HL-60 (cell line): Measurements from ENCODE around the gene SMC3.

Source experiments
- DNase-seq, 2 experiments: peaks; one replicate each; pipeline ENCODE4 v3.0.0-alpha.2; 2010 to 2020; ENCODE audit warnings: low read depth in 1 of 2, low spot score in 1 of 2
- H3K27ac ChIP-seq: fragments of 250-450 bp; sonication (Bioruptor Pico); replicated peaks from 2 replicates; pipeline ENCODE4 v1.5.1; 2020; ENCODE audit warnings: mild to moderate bottlenecking, moderate library complexity
- H3K27me3 ChIP-seq: fragments of 250-450 bp; sonication (Bioruptor Pico); 2 replicates; pipeline ENCODE4 v1.5.1; 2021; ENCODE audit warnings: mild to moderate bottlenecking, moderate library complexity; ENCODE audit not compliant: insufficient read depth, poor library complexity, severe bottlenecking
- H3K4me3 ChIP-seq: replicated peaks from 2 replicates; pipeline ENCODE4 v1.5.1; 2011; ENCODE audit warnings: mild to moderate bottlenecking, control low read depth, low read length; ENCODE audit not compliant: insufficient read depth
- GABPA ChIP-seq: IDR thresholded peaks from 2 replicates; pipeline ENCODE4 v1.6.1; 2012; ENCODE audit warnings: low read depth
- POLR2AphosphoS5 ChIP-seq: IDR thresholded peaks from 2 replicates; pipeline ENCODE4 v1.6.1; 2012; ENCODE audit warnings: low read depth
- SPI1 ChIP-seq: IDR thresholded peaks from 2 replicates; pipeline ENCODE4 v1.6.1; 2012; ENCODE audit warnings: low read depth, mild to moderate bottlenecking, borderline replicate concordance
- TF ChIP-seq, protein P1 (sequence below): IDR thresholded peaks from 2 replicates; pipeline ENCODE4 v1.6.1; 2012; ENCODE audit warnings: low read depth; ENCODE audit not compliant: insufficient replicate concordance
- TF ChIP-seq, protein P2 (sequence below): IDR thresholded peaks from one replicate; pipeline ENCODE4 v1.5.1; 2011; ENCODE audit warnings: low read length, control low read depth, inconsistent platforms; ENCODE audit not compliant: insufficient read depth

SMC3 gene

DNA sequence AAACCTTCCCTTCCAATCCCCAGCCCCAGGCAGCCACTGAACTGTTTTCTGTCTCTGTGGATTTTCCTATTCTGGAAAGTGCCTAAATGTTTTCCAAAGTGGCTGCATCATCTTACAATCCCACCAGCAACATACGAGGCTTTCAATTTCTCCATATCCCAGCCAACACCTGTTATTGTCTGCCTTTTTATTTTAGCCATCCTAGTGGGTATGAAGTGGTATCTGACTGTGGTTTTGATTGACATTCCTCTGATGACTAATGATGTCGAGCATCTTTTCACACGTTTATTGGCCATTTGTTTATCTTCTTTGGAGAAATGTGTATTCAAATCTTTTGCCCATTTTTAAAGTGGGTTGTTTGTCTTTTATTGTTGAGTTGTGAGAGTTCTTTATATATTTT, 6.2 kb upstream of the SMC3 start:
- Histone ChIP-seq H3K27ac (no peak overlapping the region), H3K27me3 (no peaks in the 10 kb centered on the region), H3K4me3 (no peak overlapping the region)
- DNase-seq = no peak
- no peak for TF ChIP-seq SPI1
- TF ChIP-seq POLR2AphosphoS5 = no peak
- TF ChIP-seq GABPA = no peak
- TF ChIP-seq, protein P1, sequence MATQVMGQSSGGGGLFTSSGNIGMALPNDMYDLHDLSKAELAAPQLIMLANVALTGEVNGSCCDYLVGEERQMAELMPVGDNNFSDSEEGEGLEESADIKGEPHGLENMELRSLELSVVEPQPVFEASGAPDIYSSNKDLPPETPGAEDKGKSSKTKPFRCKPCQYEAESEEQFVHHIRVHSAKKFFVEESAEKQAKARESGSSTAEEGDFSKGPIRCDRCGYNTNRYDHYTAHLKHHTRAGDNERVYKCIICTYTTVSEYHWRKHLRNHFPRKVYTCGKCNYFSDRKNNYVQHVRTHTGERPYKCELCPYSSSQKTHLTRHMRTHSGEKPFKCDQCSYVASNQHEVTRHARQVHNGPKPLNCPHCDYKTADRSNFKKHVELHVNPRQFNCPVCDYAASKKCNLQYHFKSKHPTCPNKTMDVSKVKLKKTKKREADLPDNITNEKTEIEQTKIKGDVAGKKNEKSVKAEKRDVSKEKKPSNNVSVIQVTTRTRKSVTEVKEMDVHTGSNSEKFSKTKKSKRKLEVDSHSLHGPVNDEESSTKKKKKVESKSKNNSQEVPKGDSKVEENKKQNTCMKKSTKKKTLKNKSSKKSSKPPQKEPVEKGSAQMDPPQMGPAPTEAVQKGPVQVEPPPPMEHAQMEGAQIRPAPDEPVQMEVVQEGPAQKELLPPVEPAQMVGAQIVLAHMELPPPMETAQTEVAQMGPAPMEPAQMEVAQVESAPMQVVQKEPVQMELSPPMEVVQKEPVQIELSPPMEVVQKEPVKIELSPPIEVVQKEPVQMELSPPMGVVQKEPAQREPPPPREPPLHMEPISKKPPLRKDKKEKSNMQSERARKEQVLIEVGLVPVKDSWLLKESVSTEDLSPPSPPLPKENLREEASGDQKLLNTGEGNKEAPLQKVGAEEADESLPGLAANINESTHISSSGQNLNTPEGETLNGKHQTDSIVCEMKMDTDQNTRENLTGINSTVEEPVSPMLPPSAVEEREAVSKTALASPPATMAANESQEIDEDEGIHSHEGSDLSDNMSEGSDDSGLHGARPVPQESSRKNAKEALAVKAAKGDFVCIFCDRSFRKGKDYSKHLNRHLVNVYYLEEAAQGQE = no peak
- TF ChIP-seq, protein P2, sequence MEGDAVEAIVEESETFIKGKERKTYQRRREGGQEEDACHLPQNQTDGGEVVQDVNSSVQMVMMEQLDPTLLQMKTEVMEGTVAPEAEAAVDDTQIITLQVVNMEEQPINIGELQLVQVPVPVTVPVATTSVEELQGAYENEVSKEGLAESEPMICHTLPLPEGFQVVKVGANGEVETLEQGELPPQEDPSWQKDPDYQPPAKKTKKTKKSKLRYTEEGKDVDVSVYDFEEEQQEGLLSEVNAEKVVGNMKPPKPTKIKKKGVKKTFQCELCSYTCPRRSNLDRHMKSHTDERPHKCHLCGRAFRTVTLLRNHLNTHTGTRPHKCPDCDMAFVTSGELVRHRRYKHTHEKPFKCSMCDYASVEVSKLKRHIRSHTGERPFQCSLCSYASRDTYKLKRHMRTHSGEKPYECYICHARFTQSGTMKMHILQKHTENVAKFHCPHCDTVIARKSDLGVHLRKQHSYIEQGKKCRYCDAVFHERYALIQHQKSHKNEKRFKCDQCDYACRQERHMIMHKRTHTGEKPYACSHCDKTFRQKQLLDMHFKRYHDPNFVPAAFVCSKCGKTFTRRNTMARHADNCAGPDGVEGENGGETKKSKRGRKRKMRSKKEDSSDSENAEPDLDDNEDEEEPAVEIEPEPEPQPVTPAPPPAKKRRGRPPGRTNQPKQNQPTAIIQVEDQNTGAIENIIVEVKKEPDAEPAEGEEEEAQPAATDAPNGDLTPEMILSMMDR = no peak

DNA sequence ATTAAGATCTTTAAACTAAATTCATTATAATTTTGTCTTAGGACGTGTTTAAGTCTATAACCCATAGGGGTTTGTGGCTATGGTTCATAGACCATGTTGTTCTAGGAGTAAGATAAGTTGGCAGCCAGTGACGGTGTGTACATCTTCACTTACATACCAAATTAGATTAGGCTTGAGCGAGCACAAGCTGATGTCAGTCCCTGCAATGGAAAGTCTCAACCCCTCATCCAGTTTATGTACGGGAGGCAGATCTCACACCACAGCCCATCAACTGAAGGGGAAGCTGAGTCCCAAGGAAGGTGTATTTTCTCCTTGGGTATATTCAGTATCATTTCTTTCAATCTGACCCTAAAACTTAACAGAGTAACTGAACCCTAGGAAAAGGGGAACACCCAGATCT, 5.1 kb upstream of the SMC3 start:
- TF ChIP-seq, protein P2 = no peak
- TF ChIP-seq SPI1 (no peak), GABPA (no peak), POLR2AphosphoS5 (no peak)
- TF ChIP-seq, protein P1 = no peak
- Histone ChIP-seq H3K27me3 (no peaks in the 10 kb centered on the region), H3K4me3 (no peak overlapping the region), H3K27ac (no peak overlapping the region)
- no peak for DNase-seq

DNA sequence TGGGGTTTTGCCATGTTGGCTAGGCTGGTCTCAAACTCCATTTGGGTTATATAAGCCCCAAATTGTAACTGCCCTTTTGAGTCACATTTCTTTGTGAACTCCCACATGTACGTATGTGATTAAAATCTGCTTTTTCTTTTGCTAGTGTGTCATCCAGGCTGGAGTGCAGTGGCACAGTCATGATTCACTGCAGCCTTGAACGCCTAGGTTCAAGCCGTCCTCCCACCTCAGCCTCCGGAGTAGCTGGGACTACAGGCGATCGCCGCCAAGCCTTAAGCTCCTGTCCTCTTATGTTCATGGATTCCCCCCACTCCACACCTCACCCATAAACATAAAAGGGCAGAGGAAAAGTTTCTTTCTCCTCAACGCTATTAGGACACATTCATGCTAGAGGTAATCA, 4.4 kb upstream of the SMC3 start:
- DNase-seq = no peak
- no peak overlapping the region for H3K27ac ChIP-seq
- no peak for TF ChIP-seq SPI1
- TF ChIP-seq, protein P1 = no peak
- TF ChIP-seq, protein P2 = no peak
- TF ChIP-seq GABPA = no peak
- TF ChIP-seq POLR2AphosphoS5 = no peak
- no peak overlapping the region for H3K4me3 ChIP-seq
- no peaks in the 10 kb centered on the region for H3K27me3 ChIP-seq
